ENCODE data around the gene PRRG4. TPM values are rescaled to one million over a fixed set of nuclear protein-coding genes. Genes with fewer than 3 reads are reported as not detected.
A peak's percentile ranks its signal among the peaks of the same experiment; 100 is the strongest.
"Not testable (repeated sequence)": the region's sequence is repeated elsewhere in the genome, so short reads cannot be mapped to it uniquely, and the experiment has no call there.

PRRG4 gene
- total RNA-seq, 6 donors from 2014 or later, result 5.2 to 33.6 (median 9.6) TPM

GRCh38 chr11:32884770-32885384 lies 55.1 kb downstream of the PRRG4 start:
- no peak overlapping the region for H3K27ac ChIP-seq
- no peak overlapping the region for H3K4me3 ChIP-seq
- H3K9me3 ChIP-seq, result no peaks in the 10 kb centered on the region
- H3K36me3 ChIP-seq, result no peaks in the 10 kb centered on the region
- 56 to 67% methylated on average over 3 of the region's 3 CpGs for WGBS, 2 donors
- H3K27me3 ChIP-seq, result no peaks in the 10 kb centered on the region
- ATAC-seq (ENCODE audit: low FRiP score in 2 of 2) (no peak), DNase-seq (no peak)
- peak in 3 of 6 experiments; percentile 13 to 16 (median 15) for TF ChIP-seq CTCF (IDR thresholded peaks at IDR 0.05)
- no peak for TF ChIP-seq POLR2AphosphoS5 (IDR thresholded peaks at IDR 0.05)
- no peaks in the 10 kb centered on the region for H3K4me1 ChIP-seq

- TF ChIP-seq CTCF (IDR thresholded peaks at IDR 0.05), result no peak
- TF ChIP-seq POLR2AphosphoS5 (IDR thresholded peaks at IDR 0.05), result no peak
- TF ChIP-seq POLR2A (IDR thresholded peaks at IDR 0.05), result no peak
- no peak for TF ChIP-seq EP300 (IDR thresholded peaks at IDR 0.05)
- DNase-seq (no peak), ATAC-seq (ENCODE audit: low FRiP score in 2 of 2) (no peak)
- Histone ChIP-seq H3K36me3 (no peaks in the 10 kb centered on the region), H3K4me3 (no peak overlapping the region), H3K27ac (no peak overlapping the region), H3K4me1 (no peaks in the 10 kb centered on the region), H3K9me3 (no peaks in the 10 kb centered on the region), H3K27me3 (no peaks in the 10 kb centered on the region)
- 92 to 93% methylated on average over 5 to 9 of the region's 9 CpGs for WGBS, 2 donors
Observed at GRCh38 chr11:32885556-32885955, 55.8 kb downstream of the PRRG4 start.

- H3K9me3 ChIP-seq, result no peaks in the 10 kb centered on the region
- 82 to 93% methylated on average over 3 of the region's 3 CpGs for WGBS, 2 donors
- no peak for ATAC-seq (ENCODE audit: low FRiP score in 2 of 2)
- DNase-seq, result no peak
- H3K27me3 ChIP-seq, result no peaks in the 10 kb centered on the region
- no peaks in the 10 kb centered on the region for H3K36me3 ChIP-seq
- H3K4me3 ChIP-seq, result no peak overlapping the region
- peaks cover 0 to under 1% (median 0%) of the 10 kb centered on the region in 4 donors for H3K4me1 ChIP-seq
- no peak overlapping the region for H3K27ac ChIP-seq
- TF ChIP-seq CTCF (IDR thresholded peaks at IDR 0.05) (no peak), POLR2A (IDR thresholded peaks at IDR 0.05) (no peak), POLR2AphosphoS5 (IDR thresholded peaks at IDR 0.05) (no peak), EP300 (IDR thresholded peaks at IDR 0.05) (no peak)
Observed at GRCh38 chr11:32886180-32886579, 56.5 kb downstream of the PRRG4 start.

GRCh38 chr11:32887707-32888383 lies 58.1 kb downstream of the PRRG4 start:
- not testable (repeated sequence) for ATAC-seq (ENCODE audit: low FRiP score in 2 of 2); H3K4me1 ChIP-seq; H3K27me3 ChIP-seq; H3K36me3 ChIP-seq; H3K27ac ChIP-seq; H3K4me3 ChIP-seq; DNase-seq; H3K9me3 ChIP-seq
- WGBS, 2 donors, result 92 to 93% methylated on average over 10 to 14 of the region's 20 CpGs

GRCh38 chr11:32888384-32888710 lies 58.6 kb downstream of the PRRG4 start:
- not testable (repeated sequence) for ATAC-seq (ENCODE audit: low FRiP score in 2 of 2); H3K27ac ChIP-seq; H3K9me3 ChIP-seq; H3K36me3 ChIP-seq; H3K27me3 ChIP-seq; H3K4me1 ChIP-seq; H3K4me3 ChIP-seq
- peak in 1 of 2 donors; percentile 73 for DNase-seq
- 97 to 98% methylated on average over 5 to 11 of the region's 17 CpGs for WGBS, 2 donors

- ATAC-seq (ENCODE audit: low FRiP score in 2 of 2) (no peak), DNase-seq (no peak)
- H3K36me3 ChIP-seq, result no peaks in the 10 kb centered on the region
- TF ChIP-seq EP300 (IDR thresholded peaks at IDR 0.05), result no peak
- TF ChIP-seq POLR2A (IDR thresholded peaks at IDR 0.05), result no peak
- TF ChIP-seq POLR2AphosphoS5 (IDR thresholded peaks at IDR 0.05), result no peak
- TF ChIP-seq CTCF (IDR thresholded peaks at IDR 0.05), result no peak
- H3K4me3 ChIP-seq, result no peak overlapping the region
- H3K9me3 ChIP-seq, result no peaks in the 10 kb centered on the region
- H3K4me1 ChIP-seq, result peaks cover 3 to 10% (median 7%) of the 10 kb centered on the region in 4 donors
- no peak overlapping the region for H3K27ac ChIP-seq
- H3K27me3 ChIP-seq, result no peaks in the 10 kb centered on the region
Observed at GRCh38 chr11:32888805-32889204, 59.1 kb downstream of the PRRG4 start.
